GM18498 (cell line): ENCODE measurements around the gene DDAH2.
A peak's percentile ranks its signal among the peaks of the same experiment; 100 is the strongest.

Experiments
- ATAC-seq: cut with Tn5 transposase; IDR thresholded peaks from one replicate; pipeline ENCODE4 v1.9.1; 2021; ENCODE audit warnings: mild to moderate bottlenecking, moderate library complexity; ENCODE audit not compliant: unreplicated experiment

Gene DDAH2

DNA sequence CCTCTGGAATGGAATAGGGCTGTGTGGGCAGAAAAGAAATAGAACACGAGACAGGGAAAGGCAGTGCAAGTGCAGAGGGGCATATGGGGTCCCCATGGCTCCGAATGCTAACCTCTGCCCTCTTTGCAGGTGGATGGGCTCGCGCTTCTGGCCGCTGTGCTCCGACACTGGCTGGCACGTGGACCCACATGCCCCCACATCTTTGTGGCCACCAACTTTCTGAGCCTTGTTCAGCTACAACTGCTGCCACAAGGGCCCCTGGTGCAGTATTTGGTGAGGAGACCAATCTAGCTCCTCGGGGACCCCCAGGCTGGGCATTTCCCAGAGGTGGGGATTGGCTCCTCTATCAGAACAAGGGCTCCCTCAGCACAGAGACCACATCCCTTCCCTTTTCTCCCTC lies 32.2 kb upstream of the DDAH2 start:
- no peak for ATAC-seq

DNA sequence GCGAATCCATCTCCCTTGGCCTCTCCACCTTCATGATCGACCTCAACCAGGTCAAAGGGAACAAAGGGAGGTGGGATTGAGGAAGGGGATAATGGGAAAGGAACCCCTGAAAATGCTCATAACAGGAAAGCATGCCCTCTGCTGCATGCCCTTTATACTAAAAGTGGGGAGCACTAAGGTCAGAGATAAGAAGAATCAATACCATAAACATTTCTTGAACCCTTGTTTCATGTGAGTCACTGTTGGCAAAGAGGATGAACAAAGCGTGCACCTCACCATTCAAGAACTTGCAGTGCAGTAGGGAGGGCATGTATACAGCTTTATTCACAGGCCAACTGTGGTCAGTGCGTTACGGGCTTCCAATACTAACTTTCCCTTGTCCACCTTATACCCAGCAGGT lies 31.7 kb upstream of the DDAH2 start:
- no peak for ATAC-seq

DNA sequence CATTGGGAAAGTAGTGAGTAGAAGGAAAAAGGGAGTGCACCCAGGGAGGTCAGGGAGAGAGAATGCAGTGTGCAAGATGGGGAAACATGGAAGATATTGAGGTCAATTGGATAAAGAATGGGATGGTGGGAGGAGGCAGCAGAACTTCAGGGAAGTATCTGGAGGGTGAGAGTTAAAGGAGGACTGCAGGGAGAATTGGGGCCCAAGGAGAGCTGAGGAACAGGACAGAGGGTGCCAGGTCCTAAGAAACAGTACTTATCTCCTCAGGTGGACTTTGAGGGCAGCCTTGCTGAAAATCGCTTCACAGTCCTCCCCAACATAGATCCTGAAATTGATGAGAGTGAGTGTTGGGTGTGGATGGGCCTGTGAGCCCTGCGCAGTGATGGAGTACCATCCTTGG lies 29.2 kb upstream of the DDAH2 start:
- ATAC-seq: no peak

DNA sequence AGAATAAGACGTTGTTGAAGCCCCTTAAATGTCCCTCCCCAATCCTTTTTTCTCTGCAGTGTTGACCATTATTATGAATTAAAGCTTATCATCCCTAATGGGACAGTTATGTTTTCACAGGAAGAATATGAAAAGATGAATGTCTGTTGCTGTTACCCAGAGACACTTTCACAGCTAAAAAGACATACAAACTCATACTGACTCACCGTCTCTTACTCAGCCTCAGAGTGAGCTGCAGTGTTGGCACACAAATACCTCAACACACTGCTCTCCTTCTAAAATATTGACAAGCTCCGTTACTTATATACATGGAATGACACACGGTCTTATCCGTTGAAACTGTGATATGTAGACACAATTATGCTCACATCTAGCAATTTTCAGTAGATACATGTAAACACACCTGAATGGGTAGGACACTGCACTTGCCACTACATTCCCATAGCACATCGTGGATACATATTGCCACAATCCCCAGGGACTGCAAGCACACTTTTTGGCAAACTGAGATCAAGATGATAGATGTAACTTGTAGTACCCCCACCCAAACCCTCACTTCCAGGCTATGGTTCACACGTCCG lies 23.7 kb upstream of the DDAH2 start:
- ATAC-seq: no peak

DNA sequence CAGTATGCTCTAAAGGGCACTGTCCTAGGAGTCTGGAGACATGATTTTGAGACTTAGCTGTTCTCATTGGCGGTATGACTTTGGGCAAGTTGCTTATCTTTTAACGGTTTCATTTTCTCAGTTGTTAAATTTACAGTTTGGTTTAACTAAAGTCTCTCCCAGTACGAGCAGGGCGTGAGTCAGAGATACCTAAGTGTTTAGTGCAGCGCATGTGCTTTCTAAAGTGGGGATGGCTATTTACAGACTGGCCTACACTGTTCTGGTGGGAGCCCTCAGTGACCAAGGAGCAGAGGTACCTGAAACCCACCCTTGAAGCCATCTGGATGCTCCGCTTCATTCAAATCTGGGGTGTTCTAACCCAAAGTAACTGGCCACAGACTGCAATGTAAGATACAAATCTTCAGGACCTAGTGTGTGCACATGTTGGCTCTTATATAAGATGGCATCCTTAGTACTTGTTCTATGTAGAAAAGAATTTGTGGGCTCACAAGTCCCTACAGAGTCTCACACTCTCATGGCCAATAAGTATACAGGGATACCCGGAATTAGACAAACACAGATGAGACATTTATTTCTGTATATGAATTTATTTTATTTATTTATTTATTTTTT lies 21.4 kb upstream of the DDAH2 start:
- no peak for ATAC-seq

DNA sequence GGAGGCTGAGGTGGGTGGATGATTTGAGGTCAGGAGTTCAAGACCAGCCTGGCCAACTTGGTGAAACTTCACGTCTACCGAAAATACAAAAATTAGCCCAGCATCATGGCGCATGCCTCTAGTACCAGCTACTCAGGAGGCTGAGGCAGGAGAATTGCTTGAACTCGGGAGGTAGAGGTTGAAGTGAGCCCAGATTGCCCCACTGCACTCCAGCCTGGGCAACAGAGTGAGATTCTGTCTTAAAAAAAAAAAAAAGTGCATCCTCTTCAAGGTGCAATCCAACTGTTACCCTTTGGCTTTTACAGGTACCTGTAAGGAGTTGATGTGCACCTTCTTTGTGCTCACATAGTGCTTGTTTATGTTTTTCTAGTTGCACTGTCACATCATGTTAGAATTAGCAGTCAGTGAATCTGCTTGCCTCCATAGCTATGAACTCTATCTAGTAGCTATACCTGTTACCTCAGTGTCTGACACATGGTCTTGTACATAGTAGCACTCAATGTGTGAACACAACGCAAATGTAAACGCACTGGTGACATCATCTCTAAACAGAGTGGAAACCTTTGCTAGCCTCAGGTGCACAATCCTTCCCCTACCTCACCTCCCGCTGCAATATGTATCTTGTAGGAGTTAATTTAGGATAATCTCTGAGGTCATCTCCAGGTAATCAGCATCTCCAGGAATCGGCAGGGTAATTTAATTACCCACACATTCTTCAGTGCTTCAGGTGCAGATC lies 20.4 kb upstream of the DDAH2 start:
- ATAC-seq: no peak

DNA sequence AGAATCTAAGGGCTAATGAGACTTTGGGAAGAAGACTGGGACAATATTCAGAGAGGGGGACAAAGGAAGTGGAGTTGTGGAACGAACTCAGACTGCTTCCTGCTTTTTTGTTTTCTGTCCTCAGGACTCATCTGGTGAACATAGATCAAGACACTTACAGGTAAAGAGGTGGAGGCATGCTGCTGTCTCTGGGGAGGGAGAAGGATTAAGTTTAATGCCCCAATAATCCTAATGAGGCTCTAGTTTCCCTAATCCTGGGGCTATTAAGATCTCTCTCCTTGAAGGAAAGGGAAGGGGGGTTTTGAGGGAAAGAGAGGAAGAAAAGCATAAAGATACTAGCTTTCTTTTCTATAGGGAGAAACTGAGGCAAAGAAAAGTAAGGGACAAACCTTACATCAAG lies 15.3 kb upstream of the DDAH2 start:
- no peak for ATAC-seq

DNA sequence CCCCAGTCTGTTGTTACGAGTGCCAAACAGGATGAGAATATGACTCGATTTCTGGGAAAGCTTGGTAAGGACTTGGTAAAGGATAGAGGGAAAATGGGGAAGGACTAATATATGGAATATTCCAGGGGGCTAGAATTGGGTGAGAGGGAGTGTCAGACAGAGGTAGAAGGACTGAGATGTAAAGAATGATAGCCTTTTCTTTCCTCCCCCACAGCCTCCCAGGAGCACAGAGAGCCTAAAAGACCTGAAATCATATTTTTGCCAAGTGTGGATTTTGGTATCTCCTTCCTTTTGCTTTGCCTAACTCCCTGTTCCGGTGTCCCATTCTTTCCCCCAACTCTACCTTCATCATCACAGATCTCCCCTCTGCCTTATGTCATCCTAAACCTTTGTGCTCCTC lies 13.8 kb upstream of the DDAH2 start:
- ATAC-seq: no peak

DNA sequence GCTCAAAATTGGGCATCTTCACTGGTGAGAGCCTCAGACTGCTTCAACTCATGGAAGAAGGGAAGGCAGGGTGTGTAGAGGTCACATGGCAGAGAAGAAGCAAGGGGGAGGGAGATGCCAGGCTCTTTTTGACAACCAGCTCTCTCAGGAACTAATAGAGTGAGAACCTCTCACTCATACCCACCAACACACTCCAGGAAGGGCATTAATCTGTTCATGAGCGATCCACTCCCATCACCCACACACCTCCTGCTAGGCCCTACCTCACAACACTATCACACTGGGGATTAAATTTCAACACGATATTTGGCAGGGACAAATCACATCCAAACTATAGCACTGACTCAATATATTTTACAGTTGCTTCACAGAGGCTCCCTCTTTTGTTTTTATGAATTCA lies 12.7 kb upstream of the DDAH2 start:
- no peak for ATAC-seq

DNA sequence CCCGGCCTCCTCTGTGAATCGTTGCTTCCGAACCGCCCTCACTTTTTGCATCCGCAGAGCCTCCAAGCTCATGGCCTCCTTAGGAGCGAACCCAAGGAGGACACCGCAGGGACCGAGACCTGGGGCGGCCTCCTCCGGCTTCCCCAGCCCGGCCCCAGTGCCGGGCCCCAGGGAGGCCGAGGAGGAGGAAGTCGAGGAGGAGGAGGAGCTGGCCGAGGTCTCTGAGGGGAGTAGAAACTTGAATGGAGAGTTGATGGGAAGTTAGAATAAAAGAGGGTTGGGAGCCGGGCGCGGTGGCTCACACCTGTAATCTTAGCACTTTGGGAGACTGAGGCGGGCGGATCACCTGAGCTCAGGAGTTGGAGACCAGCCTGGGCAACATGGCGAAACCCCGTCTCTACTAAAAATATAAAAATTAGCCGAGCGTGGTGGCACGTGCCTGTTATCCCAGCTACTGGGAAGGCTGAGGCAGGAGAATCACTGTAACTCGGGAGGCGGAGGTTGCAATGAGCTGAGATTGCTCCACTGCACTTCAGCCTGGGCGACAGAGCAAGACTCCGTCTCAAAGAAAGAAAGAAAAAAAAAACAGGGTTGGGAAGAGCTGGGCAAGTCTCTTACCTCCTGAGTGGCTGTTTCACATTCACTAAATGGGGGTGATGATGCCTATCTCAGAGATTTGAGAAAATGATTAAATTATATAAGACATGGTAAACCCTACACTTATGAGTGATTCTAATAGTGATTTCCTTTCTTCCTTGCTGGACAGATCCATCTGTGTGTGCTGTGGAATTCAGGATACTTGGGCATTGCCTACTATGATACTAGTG lies 11.5 kb upstream of the DDAH2 start:
- no peak for ATAC-seq

DNA sequence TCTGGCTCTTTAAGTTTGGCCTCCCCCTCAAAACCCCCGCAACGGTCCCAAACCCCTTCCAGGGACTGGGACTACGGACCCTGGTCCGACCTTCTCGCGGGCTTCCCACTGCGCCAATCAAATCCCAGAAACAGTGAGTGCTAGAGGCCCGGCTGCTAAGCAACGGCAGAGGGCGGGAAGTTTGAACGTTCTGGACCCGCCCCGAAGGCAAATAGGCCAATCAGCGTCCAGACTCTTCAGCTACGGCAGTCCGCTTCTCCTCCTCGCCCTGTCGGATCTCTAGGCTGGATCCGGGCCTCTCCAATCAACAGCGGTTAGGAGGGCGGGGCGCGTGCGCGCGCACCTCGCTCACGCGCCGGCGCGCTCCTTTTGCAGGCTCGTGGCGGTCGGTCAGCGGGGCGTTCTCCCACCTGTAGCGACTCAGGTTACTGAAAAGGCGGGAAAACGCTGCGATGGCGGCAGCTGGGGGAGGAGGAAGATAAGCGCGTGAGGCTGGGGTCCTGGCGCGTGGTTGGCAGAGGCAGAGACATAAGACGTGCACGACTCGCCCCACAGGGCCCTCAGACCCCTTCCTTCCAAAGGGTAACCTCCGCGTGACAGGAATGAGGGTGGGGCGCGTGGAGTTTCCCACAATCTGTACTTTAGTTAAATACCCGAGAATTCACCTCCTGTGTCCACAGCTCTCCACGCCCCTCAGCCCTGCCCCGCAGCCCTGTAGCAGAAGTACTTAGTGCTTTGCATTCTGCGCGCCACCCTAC lies 10.7 kb upstream of the DDAH2 start, which contains the start of gene MSH5:
Gene MSH5 (plus strand): TSS at position 367 of the 758 bp plus-strand sequence. CDS start 462 bp downstream, outside the sequence.
- peak; percentile 80 for ATAC-seq

DNA sequence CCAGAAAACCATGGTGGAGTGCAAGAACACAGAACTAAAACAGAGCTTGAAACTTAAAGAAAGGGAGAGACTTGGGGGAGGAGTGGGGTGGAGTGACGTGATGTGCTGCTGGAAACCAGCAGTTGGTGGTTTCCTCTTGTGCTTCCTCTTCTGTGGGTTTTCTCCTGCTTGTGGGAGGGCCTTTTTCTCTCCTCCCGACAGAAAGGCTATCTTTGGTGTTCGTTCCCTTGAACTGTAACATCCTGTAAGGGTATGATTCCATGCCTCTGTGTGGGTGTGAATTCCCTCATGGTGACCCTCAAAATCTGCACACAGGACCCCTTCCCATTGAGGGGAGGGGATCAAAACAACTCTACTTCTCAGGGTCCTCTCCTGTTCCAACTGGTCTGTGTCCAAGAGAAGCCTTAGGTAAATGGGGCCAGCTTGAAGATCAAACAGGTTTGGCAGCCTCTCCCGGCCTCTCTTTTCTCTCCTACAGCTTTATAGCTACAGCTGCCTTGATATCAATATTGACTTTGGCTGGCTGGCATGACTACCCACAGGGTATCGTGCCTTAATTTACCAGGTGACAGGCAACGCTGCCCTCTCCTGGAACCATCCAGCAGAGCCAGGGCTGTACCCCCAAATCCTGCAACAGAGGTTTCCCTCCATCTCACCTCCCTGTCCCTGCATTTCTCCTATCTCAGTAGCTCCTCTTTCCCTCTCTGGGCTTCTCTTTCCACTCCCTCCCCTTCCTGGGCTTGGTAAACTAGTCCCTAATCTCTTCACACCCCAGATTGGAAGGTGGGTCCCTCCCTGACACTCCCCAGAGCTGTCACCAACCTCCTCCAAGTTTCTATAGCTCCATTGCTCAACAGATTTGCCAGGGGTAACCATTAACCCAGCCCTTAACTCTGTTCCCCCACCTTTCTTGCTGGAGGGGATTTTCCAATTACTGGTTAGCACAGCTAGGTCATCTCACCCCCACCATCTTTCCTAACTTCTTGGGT lies 9.2 kb upstream of the DDAH2 start:
- ATAC-seq: no peak

DNA sequence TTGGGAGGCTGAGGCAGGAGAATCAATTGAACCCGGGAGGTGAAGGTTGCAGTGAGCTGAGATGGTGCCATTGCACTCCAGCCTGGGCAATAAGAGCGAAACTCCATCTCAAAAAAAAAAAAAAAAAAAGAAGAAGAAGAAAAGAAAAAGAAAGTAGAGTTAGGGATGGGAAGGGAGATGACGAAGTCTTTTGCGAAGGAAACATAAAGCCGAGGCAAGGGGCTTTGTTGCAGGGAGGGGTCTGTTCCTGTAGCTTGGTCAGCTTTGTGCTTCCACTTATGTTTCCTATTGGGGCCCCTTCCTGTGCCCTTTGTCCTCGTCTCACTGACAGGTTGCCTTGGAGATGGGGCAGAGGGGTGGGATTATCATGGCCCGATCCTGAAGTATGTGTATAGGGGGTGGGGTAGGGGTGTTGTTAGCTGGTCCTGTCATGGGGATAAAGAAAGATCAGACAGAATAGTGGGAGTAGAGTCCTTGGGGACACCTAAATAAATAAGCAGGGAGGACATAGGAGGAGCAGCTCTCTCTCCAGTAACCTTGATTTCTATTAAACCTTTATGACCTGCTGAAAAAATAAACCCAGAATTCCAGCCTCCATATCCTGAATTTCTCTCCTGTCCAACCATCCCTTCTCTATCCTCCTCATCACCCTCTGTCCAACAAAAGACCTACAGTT lies 8.4 kb upstream of the DDAH2 start:
- no peak for ATAC-seq

DNA sequence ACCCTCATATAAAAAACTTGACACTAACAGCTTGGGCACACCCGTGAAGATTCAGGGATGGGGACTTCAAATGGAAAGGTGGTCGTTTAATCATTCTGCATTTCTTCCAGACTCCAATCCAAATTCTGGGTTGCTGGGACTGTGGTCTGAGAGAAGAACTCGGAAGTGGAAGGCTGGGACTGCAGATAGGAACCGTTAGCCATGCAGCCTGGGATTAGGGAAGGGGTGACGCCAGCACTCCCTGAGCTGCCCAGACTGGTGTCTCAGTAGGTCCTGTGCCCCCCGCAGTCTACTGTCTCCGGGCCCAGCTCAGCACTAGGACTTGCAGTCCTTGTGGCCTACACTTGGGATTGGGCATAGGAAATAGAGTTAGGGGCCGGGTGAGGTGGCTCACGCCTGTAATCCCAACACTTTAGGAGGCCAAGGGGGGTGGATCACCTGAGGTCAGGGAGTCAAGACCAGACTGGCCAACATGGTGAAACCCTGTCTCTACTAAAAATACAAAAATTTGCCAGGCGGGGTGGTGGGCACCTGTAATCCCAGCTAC lies 7.7 kb upstream of the DDAH2 start:
- no peak for ATAC-seq

DNA sequence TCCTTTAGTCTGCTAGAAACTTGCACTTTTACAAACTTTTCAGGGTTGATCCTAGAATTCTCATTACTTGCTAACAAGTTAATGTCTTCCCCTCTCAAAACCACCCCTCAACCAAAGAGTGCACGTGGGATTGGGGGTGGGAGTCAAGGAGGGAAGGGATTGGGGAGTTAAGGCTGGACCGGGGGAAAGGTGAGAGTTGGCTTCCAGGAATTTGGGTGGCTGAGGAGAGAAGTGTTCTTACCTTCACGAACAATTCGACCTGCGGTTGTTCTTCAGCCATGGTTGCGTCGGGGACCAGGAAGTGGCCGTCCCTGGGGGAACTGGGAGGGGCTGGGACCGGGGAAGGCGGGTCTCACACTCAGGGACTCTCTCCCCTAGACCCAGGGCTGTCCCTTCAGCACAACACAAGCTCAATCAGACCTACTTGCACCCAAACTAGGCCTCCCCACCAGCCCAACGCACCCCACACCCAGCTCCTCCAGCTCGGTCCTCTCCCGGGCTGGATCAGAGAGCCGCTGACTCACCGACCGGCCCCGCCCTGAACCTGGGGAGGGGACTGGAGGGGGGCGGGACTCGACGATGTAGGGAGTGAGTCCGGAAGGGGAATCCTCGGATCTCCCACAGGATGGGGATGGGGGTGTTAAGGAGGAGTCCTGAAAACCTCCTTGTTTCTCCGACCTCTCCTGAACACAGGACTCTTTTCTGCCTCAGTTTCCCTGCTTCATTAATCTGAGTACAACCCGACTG lies 7.1 kb upstream of the DDAH2 start, which contains the start of gene CLIC1:
Gene CLIC1 (minus strand): TSS at position 510 of the 747 bp plus-strand sequence. CDS start 230 bp downstream, at position 280.
- ATAC-seq: peak; percentile 32

DNA sequence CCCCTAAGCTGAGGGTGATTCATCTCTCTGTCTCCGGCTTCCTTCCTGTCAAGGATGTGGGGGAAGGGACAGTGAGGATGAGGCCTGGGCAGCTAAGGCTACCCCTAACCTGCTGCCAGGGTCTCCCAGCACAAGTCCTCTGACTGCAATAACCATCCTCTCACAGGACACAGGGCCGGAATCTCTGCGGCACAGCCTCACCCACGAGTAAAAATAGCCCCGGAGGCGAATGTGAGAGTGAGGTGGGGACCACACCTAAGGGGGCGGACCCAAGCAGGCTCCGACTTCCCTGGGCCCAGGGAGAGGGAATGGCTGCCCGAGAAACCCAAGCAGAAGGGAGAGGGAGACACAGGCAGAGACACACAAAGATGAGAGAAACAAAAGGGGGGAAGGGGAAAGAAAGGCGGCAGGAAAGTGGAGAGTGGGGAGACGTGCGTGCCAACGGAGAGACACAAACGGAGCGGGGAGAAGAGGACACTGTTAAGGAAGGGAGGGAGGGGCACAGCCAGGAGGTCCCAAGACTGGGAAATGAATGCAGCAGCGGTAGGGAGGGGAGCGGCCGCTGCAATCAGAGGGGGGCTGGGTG lies 5.8 kb upstream of the DDAH2 start:
- no peak for ATAC-seq

DNA sequence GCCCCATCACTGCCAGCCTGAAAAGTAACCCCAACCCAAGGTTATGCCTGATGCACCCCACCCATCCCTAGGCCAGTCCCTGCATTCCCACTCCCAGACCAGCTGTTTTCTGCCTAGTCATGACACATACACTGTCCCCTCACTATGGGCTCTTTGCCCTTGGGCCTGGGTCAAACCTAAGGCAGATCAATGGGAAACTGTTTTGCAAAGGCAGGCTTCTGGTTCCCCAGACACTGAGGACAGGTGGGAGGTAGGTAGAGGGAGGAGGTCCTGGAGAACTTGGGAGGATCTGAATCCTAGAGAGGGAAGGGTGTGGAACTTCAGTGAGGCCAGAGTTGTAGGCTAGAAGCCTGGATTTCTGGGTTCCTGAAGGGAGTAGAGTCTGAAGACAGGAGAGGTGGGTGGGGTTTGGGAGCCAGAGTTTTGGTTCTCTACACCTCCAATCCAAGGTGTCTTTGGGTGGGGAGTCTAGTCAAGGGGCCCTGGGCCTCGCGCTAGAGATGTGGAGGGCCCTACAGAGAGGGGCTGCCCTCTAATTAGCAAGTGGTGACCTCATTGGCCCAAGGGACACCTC lies 5.2 kb upstream of the DDAH2 start:
- ATAC-seq: no peak
